Body of pancreas (tissue), 4 donors: Measurements from ENCODE around the gene DMBT1.

ENCODE experiments used
- CTCF ChIP-seq, 7 experiments: fragments of 450-650 bp in 4 of 7; fragments of 200-600 bp in 3 of 7; sonication (generic) in 3 of 7; IDR thresholded peaks; one replicate each; pipeline ENCODE4 v1.5.1; 2016 to 2019; ENCODE audit warnings: antibody characterized with exemption in 7 of 7
- POLR2A ChIP-seq, 3 donors: fragments of 450-650 bp; IDR thresholded peaks; one replicate each; pipeline ENCODE4 v1.6.1; 2016; ENCODE audit warnings: antibody characterized with exemption in 3 of 3, mild to moderate bottlenecking in 2 of 3

DNA sequence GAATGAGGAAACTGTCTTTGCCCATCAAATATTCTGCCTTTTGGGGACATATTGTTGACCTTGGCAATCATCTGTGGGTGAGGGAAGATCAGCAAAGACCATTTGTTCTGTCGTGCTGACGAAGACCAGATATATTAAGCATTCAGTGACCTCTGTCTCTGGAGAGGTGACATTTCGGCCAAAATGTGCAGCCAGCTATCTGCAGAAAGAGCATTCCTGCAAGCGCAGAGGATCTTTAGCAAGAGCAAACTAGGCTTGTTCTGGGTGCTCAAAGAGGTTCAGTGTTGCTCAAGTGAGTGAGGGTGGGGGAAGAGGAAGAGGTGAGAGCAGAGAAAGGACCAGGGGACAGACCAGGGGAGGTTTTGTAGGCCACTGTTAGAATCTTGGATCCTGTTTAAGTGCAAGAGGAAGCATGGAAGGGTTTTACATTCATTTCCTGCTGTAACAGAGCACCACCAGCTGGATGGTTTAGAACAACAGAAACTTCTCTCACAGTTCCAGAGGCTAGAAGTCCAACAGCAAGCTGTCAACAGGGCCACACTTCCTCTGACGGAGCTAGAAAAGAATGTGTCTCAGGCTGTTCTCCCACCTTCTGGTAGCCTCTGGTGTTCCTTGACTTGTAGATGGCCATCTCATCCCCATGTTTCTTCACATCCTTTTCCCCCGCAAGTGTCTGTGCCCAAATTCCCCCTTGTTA lies 127.9 kb downstream of the DMBT1 start:
- TF ChIP-seq CTCF (IDR thresholded peaks at IDR 0.05) (peak in 4 of 7 experiments; percentile 14 to 32 (median 26)), POLR2A (IDR thresholded peaks at IDR 0.05) (no peak)
